ENCODE data around the gene KRTAP12-3. TPM values are rescaled to one million over a fixed set of nuclear protein-coding genes. Genes with fewer than 3 reads are reported as not detected.

KRTAP12-3 gene
- total RNA-seq, 4 donors from 2014 or later = 3.2 to 11.5 TPM; not detected in 2

GRCh38 chr21:44612669-44613229 is 45.0 kb upstream of the KRTAP12-3 start:
- DNase-seq (ENCODE audit: low spot score in 2 of 2) = no peak
- no peak overlapping the region for H3K27ac ChIP-seq
- 81% methylated on average over 4 of the region's 13 CpGs for WGBS
- H3K9me3 ChIP-seq = peaks cover 11% of the 10 kb centered on the region
- H3K4me1 ChIP-seq = no peaks in the 10 kb centered on the region
- no peaks in the 10 kb centered on the region for H3K36me3 ChIP-seq
- H3K4me3 ChIP-seq = no peak overlapping the region
- peaks cover 38% of the 10 kb centered on the region for H3K27me3 ChIP-seq
- no peak for TF ChIP-seq CTCF (IDR thresholded peaks at IDR 0.05)
- no peak for TF ChIP-seq EP300 (IDR thresholded peaks at IDR 0.05)
- no peak for TF ChIP-seq POLR2AphosphoS5 (IDR thresholded peaks at IDR 0.05)
- TF ChIP-seq POLR2A (IDR thresholded peaks at IDR 0.05) = no peak

GRCh38 chr21:44613386-44614155 is 44.2 kb upstream of the KRTAP12-3 start:
- Histone ChIP-seq H3K4me1 (no peaks in the 10 kb centered on the region), H3K27ac (no peak overlapping the region), H3K9me3 (peaks cover 11% of the 10 kb centered on the region), H3K4me3 (no peak overlapping the region), H3K27me3 (peaks cover 38% of the 10 kb centered on the region), H3K36me3 (no peaks in the 10 kb centered on the region)
- DNase-seq (ENCODE audit: low spot score in 2 of 2) = no peak
- 91% methylated on average over 24 of the region's 26 CpGs for WGBS
- TF ChIP-seq POLR2A (IDR thresholded peaks at IDR 0.05) = no peak
- no peak for TF ChIP-seq CTCF (IDR thresholded peaks at IDR 0.05)
- no peak for TF ChIP-seq EP300 (IDR thresholded peaks at IDR 0.05)
- no peak for TF ChIP-seq POLR2AphosphoS5 (IDR thresholded peaks at IDR 0.05)

- no peak for DNase-seq (ENCODE audit: low spot score in 2 of 2)
- Histone ChIP-seq H3K36me3 (no peaks in the 10 kb centered on the region), H3K4me1 (no peaks in the 10 kb centered on the region), H3K27ac (no peak overlapping the region), H3K9me3 (peaks cover 8% of the 10 kb centered on the region), H3K4me3 (no peak overlapping the region), H3K27me3 (peaks cover 38% of the 10 kb centered on the region)
- 80% methylated on average over 10 of the region's 20 CpGs for WGBS
- TF ChIP-seq EP300 (IDR thresholded peaks at IDR 0.05) = no peak
- TF ChIP-seq POLR2A (IDR thresholded peaks at IDR 0.05) = no peak
- no peak for TF ChIP-seq POLR2AphosphoS5 (IDR thresholded peaks at IDR 0.05)
- no peak for TF ChIP-seq CTCF (IDR thresholded peaks at IDR 0.05)
Measured at GRCh38 chr21:44614161-44614631, 43.5 kb upstream of the KRTAP12-3 start.

- TF ChIP-seq CTCF (IDR thresholded peaks at IDR 0.05) = no peak
- TF ChIP-seq POLR2AphosphoS5 (IDR thresholded peaks at IDR 0.05) = no peak
- TF ChIP-seq EP300 (IDR thresholded peaks at IDR 0.05) = no peak
- no peak for TF ChIP-seq POLR2A (IDR thresholded peaks at IDR 0.05)
- Histone ChIP-seq H3K27ac (no peak overlapping the region), H3K9me3 (peaks cover 6% of the 10 kb centered on the region), H3K4me3 (no peak overlapping the region), H3K4me1 (no peaks in the 10 kb centered on the region), H3K27me3 (peaks cover 38% of the 10 kb centered on the region), H3K36me3 (no peaks in the 10 kb centered on the region)
- 89% methylated on average over 28 of the region's 28 CpGs for WGBS
- peak in 1 of 2 donors; percentile 70 for DNase-seq (ENCODE audit: low spot score in 2 of 2)
Measured at GRCh38 chr21:44614961-44615391, 42.8 kb upstream of the KRTAP12-3 start.

GRCh38 chr21:44615466-44615865 is 42.3 kb upstream of the KRTAP12-3 start:
- H3K36me3 ChIP-seq = no peaks in the 10 kb centered on the region
- TF ChIP-seq CTCF (IDR thresholded peaks at IDR 0.05) (no peak), POLR2A (IDR thresholded peaks at IDR 0.05) (no peak), EP300 (IDR thresholded peaks at IDR 0.05) (no peak), POLR2AphosphoS5 (IDR thresholded peaks at IDR 0.05) (no peak)
- H3K9me3 ChIP-seq = peaks cover 7% of the 10 kb centered on the region
- H3K4me1 ChIP-seq = no peaks in the 10 kb centered on the region
- H3K27me3 ChIP-seq = peaks cover 38% of the 10 kb centered on the region
- 85% methylated on average over 8 of the region's 8 CpGs for WGBS
- H3K27ac ChIP-seq = no peak overlapping the region
- DNase-seq (ENCODE audit: low spot score in 2 of 2) = no peak
- no peak overlapping the region for H3K4me3 ChIP-seq
